ENCODE measurements around the gene GSG1L.

The GSG1L gene

GRCh38 chr16:28063591-28064061 is at the start of gene GSG1L:
Gene GSG1L, minus strand, starts transcription at chr16:28063714. Its CDS starts 290 bp downstream, at chr16:28063424.
- Mint-ChIP-seq H3K27me3 (peaks cover 74% of the 10 kb centered on the region), H3K4me3 (peak within 1 kb of the TSS; percentile 68 to 78), H3K4me1 (peaks cover 18% of the 10 kb centered on the region), H3K9me3 (no peaks in the 10 kb centered on the region), H3K27ac (no peak within 1 kb of the TSS)
- ATAC-seq (peak; percentile 61), DNase-seq (no peak)

- peak; percentile 80 for ATAC-seq
- no peaks in the 10 kb centered on the region for H3K27me3 Mint-ChIP-seq
- peaks cover 26% of the 10 kb centered on the region for H3K4me1 Mint-ChIP-seq
- peak overlapping the region; percentile 26 to 78 for H3K27ac Mint-ChIP-seq
- peak in 1 of 2 donors; percentile 27 for DNase-seq
- no peak overlapping the region for H3K4me3 Mint-ChIP-seq
- no peaks in the 10 kb centered on the region for H3K9me3 Mint-ChIP-seq
Observed at GRCh38 chr16:28112908-28113307, 49.4 kb upstream of the GSG1L start.

DNA sequence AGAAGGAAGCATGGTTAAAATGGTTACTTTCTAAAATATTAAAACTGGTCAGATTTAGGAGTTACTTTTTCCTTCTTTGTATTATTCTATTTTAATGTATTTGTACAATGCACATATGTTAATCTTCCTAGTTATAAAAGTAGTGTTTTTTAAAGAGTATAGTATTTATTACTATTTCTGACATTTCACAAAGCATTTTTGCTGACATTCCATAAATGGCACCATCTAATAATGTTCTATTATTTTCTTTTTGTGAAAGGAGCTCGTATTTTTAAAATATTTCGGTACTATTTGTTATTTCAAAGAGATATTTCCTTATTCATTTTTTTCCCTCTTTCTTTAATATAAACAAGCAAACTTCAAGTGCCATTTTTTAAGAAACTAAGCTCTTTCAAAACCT is 47.5 kb upstream of the GSG1L start:
- no peak overlapping the region for H3K4me3 Mint-ChIP-seq
- no peaks in the 10 kb centered on the region for H3K27me3 Mint-ChIP-seq
- H3K9me3 Mint-ChIP-seq, result no peaks in the 10 kb centered on the region
- H3K4me1 Mint-ChIP-seq, result peaks cover 21% of the 10 kb centered on the region
- no peak for DNase-seq
- H3K27ac Mint-ChIP-seq, result peak overlapping the region in 1 of 2 donors; percentile 62
- ATAC-seq, result no peak

- no peaks in the 10 kb centered on the region for H3K9me3 Mint-ChIP-seq
- no peaks in the 10 kb centered on the region for H3K27me3 Mint-ChIP-seq
- H3K4me1 Mint-ChIP-seq, result peaks cover 21% of the 10 kb centered on the region
- peak overlapping the region; percentile 3 to 75 for H3K27ac Mint-ChIP-seq
- no peak overlapping the region for H3K4me3 Mint-ChIP-seq
- DNase-seq (no peak), ATAC-seq (no peak)
Observed at GRCh38 chr16:28110479-28110878, 47.0 kb upstream of the GSG1L start.

- DNase-seq (no peak), ATAC-seq (no peak)
- Mint-ChIP-seq H3K27ac (peak overlapping the region; percentile 3 to 75), H3K9me3 (no peaks in the 10 kb centered on the region), H3K4me3 (no peak overlapping the region), H3K27me3 (no peaks in the 10 kb centered on the region), H3K4me1 (peaks cover 21% of the 10 kb centered on the region)
Observed at GRCh38 chr16:28110074-28110473, 46.6 kb upstream of the GSG1L start.

DNA sequence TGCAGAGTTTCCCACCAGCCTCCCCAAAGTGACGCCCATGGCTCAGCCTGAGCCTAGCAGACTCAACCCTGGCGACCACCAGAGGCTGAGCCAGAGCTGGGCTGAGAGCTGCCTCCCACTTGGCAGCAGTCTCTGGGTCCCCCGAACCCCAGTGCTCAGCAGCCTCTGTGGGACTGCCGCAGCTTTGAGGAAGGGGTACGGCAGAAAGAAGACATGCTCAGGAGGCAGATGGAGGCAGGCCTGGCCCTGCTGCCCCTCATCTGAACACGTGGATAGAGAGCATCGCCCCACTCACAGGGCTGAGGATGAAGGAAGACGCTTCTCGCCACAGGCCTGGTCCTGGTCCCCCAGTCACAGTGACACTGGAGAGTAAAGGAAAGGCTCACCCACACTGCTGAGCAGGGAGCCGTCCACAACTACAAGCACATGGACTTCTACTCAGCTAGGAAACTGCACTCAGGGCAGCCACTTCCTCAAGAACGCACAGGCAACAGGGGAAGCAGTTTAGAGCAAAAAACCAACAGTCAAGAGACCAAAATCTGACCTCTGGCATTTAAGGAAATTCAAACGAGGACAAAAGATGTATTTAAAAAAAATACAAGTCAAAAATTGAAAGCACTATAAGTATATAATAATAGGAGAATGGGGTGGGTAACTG is 45.2 kb upstream of the GSG1L start:
- peak overlapping the region; percentile 66 to 90 for H3K27ac Mint-ChIP-seq

GRCh38 chr16:28107232-28107631 is 43.7 kb upstream of the GSG1L start:
- ATAC-seq, result no peak
- Mint-ChIP-seq H3K27ac (no peak overlapping the region), H3K27me3 (no peaks in the 10 kb centered on the region), H3K4me3 (no peak overlapping the region), H3K9me3 (no peaks in the 10 kb centered on the region), H3K4me1 (peaks cover 19% of the 10 kb centered on the region)
- no peak for DNase-seq

More for the DNA sequence above, 45.2 kb upstream of the GSG1L start:
- no peak for ATAC-seq
- Mint-ChIP-seq H3K4me1 (peaks cover 21% of the 10 kb centered on the region), H3K4me3 (no peak overlapping the region), H3K9me3 (no peaks in the 10 kb centered on the region), H3K27me3 (no peaks in the 10 kb centered on the region)
- no peak for DNase-seq

DNA sequence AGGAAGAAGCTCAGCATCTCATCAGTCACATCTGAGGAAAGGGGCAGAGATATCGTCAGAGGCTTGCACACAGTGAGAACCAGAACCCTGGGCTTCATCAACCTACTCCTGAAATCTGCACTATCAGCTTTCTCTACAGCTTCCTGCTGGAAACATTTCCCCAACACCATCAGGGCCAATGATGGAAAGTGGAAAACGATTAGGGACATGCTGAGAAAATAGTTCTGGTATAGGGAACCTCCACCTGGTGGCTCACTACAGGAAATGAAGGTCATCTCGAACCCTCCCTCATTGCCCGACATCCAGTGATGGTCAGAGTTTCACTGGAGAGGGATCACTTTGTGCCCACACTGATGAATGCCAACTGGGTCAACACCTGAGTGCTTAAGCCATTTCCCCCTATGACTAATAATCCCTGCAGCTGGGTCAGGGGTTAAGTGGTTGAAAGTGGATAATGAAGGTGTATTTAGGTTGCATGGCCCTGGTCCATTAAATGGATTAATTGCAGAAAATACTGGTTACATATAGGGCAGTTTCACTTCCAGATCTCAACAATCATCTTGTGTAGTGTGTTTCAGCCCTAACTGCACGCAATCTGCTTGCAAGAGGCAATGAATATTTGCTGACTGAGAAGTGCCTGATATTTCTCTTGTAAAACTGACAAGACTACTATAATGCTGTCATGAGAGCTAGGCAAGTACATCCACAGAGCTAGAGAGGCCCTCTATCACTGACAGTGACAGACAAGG is 43.1 kb upstream of the GSG1L start:
- H3K9me3 Mint-ChIP-seq, result no peaks in the 10 kb centered on the region
- no peaks in the 10 kb centered on the region for H3K27me3 Mint-ChIP-seq
- no peak for ATAC-seq
- H3K4me3 Mint-ChIP-seq, result no peak overlapping the region
- DNase-seq, result no peak
- H3K27ac Mint-ChIP-seq, result no peak overlapping the region
- peaks cover 19% of the 10 kb centered on the region for H3K4me1 Mint-ChIP-seq

GRCh38 chr16:28105954-28106353 is 42.4 kb upstream of the GSG1L start:
- Mint-ChIP-seq H3K9me3 (no peaks in the 10 kb centered on the region), H3K27me3 (no peaks in the 10 kb centered on the region), H3K4me1 (peaks cover 19% of the 10 kb centered on the region), H3K27ac (peak overlapping the region in 1 of 2 donors; percentile 55), H3K4me3 (no peak overlapping the region)
- no peak for ATAC-seq
- DNase-seq, result no peak

GRCh38 chr16:28105297-28105696 is 41.8 kb upstream of the GSG1L start:
- Mint-ChIP-seq H3K4me1 (peaks cover 13% of the 10 kb centered on the region), H3K4me3 (no peak overlapping the region), H3K27ac (peak overlapping the region in 1 of 2 donors; percentile 59), H3K27me3 (no peaks in the 10 kb centered on the region), H3K9me3 (no peaks in the 10 kb centered on the region)
- no peak for ATAC-seq
- DNase-seq, result no peak

- DNase-seq, result no peak
- Mint-ChIP-seq H3K27me3 (no peaks in the 10 kb centered on the region), H3K9me3 (no peaks in the 10 kb centered on the region), H3K4me3 (no peak overlapping the region), H3K27ac (no peak overlapping the region), H3K4me1 (peaks cover 8% of the 10 kb centered on the region)
- no peak for ATAC-seq
Observed at GRCh38 chr16:28104404-28104803, 40.9 kb upstream of the GSG1L start.

- H3K4me3 Mint-ChIP-seq, result no peak overlapping the region
- ATAC-seq (no peak), DNase-seq (no peak)
- H3K9me3 Mint-ChIP-seq, result no peaks in the 10 kb centered on the region
- peaks cover 5% of the 10 kb centered on the region for H3K4me1 Mint-ChIP-seq
- H3K27me3 Mint-ChIP-seq, result no peaks in the 10 kb centered on the region
- no peak overlapping the region for H3K27ac Mint-ChIP-seq
Observed at GRCh38 chr16:28103516-28104170, 40.1 kb upstream of the GSG1L start.

- Mint-ChIP-seq H3K27me3 (no peaks in the 10 kb centered on the region), H3K4me1 (peaks cover 5% of the 10 kb centered on the region), H3K9me3 (no peaks in the 10 kb centered on the region), H3K4me3 (no peak overlapping the region), H3K27ac (no peak overlapping the region)
- no peak for DNase-seq
- ATAC-seq, result no peak
Observed at GRCh38 chr16:28101533-28101890, 38.0 kb upstream of the GSG1L start.

- Mint-ChIP-seq H3K27ac (peak overlapping the region; percentile 57 to 86), H3K4me3 (no peak overlapping the region), H3K27me3 (no peaks in the 10 kb centered on the region), H3K9me3 (no peaks in the 10 kb centered on the region), H3K4me1 (peaks cover 5% of the 10 kb centered on the region)
- ATAC-seq (peak; percentile 32), DNase-seq (no peak)
Observed at GRCh38 chr16:28100810-28101532, 37.5 kb upstream of the GSG1L start.
